GM23338 (cell line): ENCODE data around the gene GDA. TPM values are rescaled to one million over a fixed set of nuclear protein-coding genes. Genes with fewer than 3 reads are reported as not detected.

Experiments
- ATAC-seq: fragments of 200-7000 bp; cut with Tn5 transposase; 3 replicates; pipeline ENCODE4 v1.9.1; 2020
- DNase-seq: peaks from one replicate; pipeline ENCODE4 v3.0.0-alpha.2; 2015; ENCODE audit warnings: low spot score
- H2AFZ ChIP-seq: fragments of 200-600 bp; sonication (generic); 2 replicates; pipeline ENCODE4 v1.8.0; 2016; ENCODE audit warnings: antibody characterized with exemption, mild to moderate bottlenecking, moderate library complexity
- H3F3A ChIP-seq: fragments of 200-600 bp; sonication (generic); replicated peaks from 2 replicates; pipeline ENCODE4 v1.8.0; 2017; ENCODE audit warnings: antibody characterized with exemption, mixed run types, low read depth
- H3K27ac ChIP-seq: fragments of 200-600 bp; sonication (generic); 2 replicates; pipeline ENCODE4 v1.6.1; 2016; ENCODE audit warnings: low read depth
- H3K27me3 ChIP-seq: fragments of 200-600 bp; sonication (generic); 2 replicates; pipeline ENCODE4 v1.8.0; 2016; ENCODE audit warnings: mild to moderate bottlenecking, mixed run types, moderate library complexity; ENCODE audit not compliant: insufficient read depth
- H3K36me3 ChIP-seq: fragments of 200-600 bp; sonication (generic); 2 replicates; pipeline ENCODE4 v1.8.0; 2016; ENCODE audit warnings: mild to moderate bottlenecking; ENCODE audit not compliant: insufficient read depth
- H3K4me1 ChIP-seq: fragments of 200-600 bp; sonication (generic); 2 replicates; pipeline ENCODE4 v1.8.0; 2016; ENCODE audit warnings: mild to moderate bottlenecking, moderate library complexity; ENCODE audit not compliant: insufficient read depth
- H3K4me2 ChIP-seq: fragments of 200-600 bp; sonication (generic); 2 replicates; pipeline ENCODE4 v1.7.1; 2017; ENCODE audit warnings: mixed run types
- H3K4me3 ChIP-seq: fragments of 200-600 bp; sonication (generic); 2 replicates; pipeline ENCODE4 v1.6.1; 2016; ENCODE audit warnings: mixed run types
- H3K79me2 ChIP-seq: fragments of 200-600 bp; sonication (generic); replicated peaks from 2 replicates; pipeline ENCODE4 v1.8.0; 2017; ENCODE audit warnings: mild to moderate bottlenecking; ENCODE audit not compliant: insufficient read depth
- H3K9me2 ChIP-seq: fragments of 200-600 bp; sonication (generic); 2 replicates; pipeline ENCODE4 v1.8.0; 2017; ENCODE audit not compliant: insufficient read depth
- H4K20me1 ChIP-seq: fragments of 200-600 bp; sonication (generic); replicated peaks from 2 replicates; pipeline ENCODE4 v1.8.0; 2017; ENCODE audit warnings: mild to moderate bottlenecking; ENCODE audit not compliant: insufficient read depth
- H3K27ac Mint-ChIP-seq: 2 replicates; pipeline ENCODE4 v1.8.0; 2020; ENCODE audit warnings: inconsistent platforms, mild to moderate bottlenecking, moderate library complexity, mixed read lengths
- H3K27me3 Mint-ChIP-seq: 3 replicates; pipeline ENCODE4 v1.8.0; 2022; ENCODE audit warnings: low read depth, mild to moderate bottlenecking, moderate library complexity, mixed read lengths, inconsistent platforms; ENCODE audit not compliant: insufficient read depth, poor library complexity
- H3K36me3 Mint-ChIP-seq: 3 replicates; pipeline ENCODE4 v1.8.0; 2021; ENCODE audit warnings: low read depth, mild to moderate bottlenecking, inconsistent platforms, moderate library complexity, mixed read lengths
- H3K4me1 Mint-ChIP-seq: 3 replicates; pipeline ENCODE4 v1.8.0; 2020; ENCODE audit warnings: mild to moderate bottlenecking, inconsistent platforms, mixed read lengths
- H3K4me3 Mint-ChIP-seq: 3 replicates; pipeline ENCODE4 v1.8.0; 2021; ENCODE audit warnings: moderate library complexity, mild to moderate bottlenecking, inconsistent platforms, mixed read lengths
- H3K9me3 Mint-ChIP-seq: 3 replicates; pipeline ENCODE4 v1.8.0; 2020; ENCODE audit warnings: moderate library complexity, mild to moderate bottlenecking, inconsistent platforms, mixed read lengths
- CREB1 ChIP-seq: fragments of 250-450 bp; sonication (Bioruptor Pico); IDR thresholded peaks from 2 replicates; pipeline ENCODE4 v1.5.0; 2020; ENCODE audit warnings: low read depth, mild to moderate bottlenecking, moderate library complexity
- EZH2 ChIP-seq: fragments of 200-600 bp; sonication (generic); IDR thresholded peaks from one replicate; pipeline ENCODE4 v1.8.0; 2017; ENCODE audit warnings: antibody characterized with exemption, mild to moderate bottlenecking, low read depth; ENCODE audit not compliant: unreplicated experiment
- EZH2phosphoT487 ChIP-seq: fragments of 200-600 bp; sonication (generic); IDR thresholded peaks from one replicate; pipeline ENCODE4 v1.8.1; 2018; ENCODE audit warnings: antibody characterized with exemption; ENCODE audit not compliant: unreplicated experiment
- POLR2AphosphoS5 ChIP-seq: IDR thresholded peaks from 2 replicates; pipeline ENCODE4 v1.6.1; 2016; ENCODE audit warnings: antibody characterized with exemption, low read depth
- STAT1 ChIP-seq: IDR thresholded peaks from one replicate; pipeline ENCODE4 v1.6.1; 2016; ENCODE audit warnings: antibody characterized with exemption; ENCODE audit not compliant: unreplicated experiment
- ZNF114 ChIP-seq: fragments of 250-450 bp; sonication (Bioruptor Pico); IDR thresholded peaks from 2 replicates; pipeline ENCODE4 v1.5.0; 2020; ENCODE audit warnings: mild to moderate bottlenecking, moderate library complexity
- ZNF331 ChIP-seq: fragments of 250-450 bp; sonication (Bioruptor Pico); IDR thresholded peaks from 2 replicates; pipeline ENCODE4 v1.5.0; 2020; ENCODE audit warnings: low read depth, mild to moderate bottlenecking, moderate library complexity
- polyA plus RNA-seq: library from polyadenylated mRNA; unstranded; fragments of >200 nt; fragmentation: Nextera tagmentation; extraction: Ambion mirVana; gene quantifications from 2 replicates; pipeline ENCODE4 v1.2.1, GENCODE V29; 2016
- total RNA-seq: library from RNA; depleted of rRNA; stranded (reverse); fragments of >200 nt; shearing (Covaris generic); gene quantifications from 2 replicates; pipeline ENCODE4 v1.2.3, GENCODE V29; 2014
- TF ChIP-seq, protein P1 (sequence below): IDR thresholded peaks from 2 replicates; pipeline ENCODE4 v1.6.1; 2016; ENCODE audit warnings: antibody characterized with exemption
- TF ChIP-seq, protein P2 (sequence below): fragments of 250-450 bp; sonication (Bioruptor Pico); IDR thresholded peaks from 2 replicates; pipeline ENCODE4 v1.5.0; 2020; ENCODE audit warnings: mild to moderate bottlenecking, moderate library complexity

Gene GDA
- total and polyA plus RNA-seq, 2 experiments from 2014 or later, result 4.0 to 5.8 TPM

DNA sequence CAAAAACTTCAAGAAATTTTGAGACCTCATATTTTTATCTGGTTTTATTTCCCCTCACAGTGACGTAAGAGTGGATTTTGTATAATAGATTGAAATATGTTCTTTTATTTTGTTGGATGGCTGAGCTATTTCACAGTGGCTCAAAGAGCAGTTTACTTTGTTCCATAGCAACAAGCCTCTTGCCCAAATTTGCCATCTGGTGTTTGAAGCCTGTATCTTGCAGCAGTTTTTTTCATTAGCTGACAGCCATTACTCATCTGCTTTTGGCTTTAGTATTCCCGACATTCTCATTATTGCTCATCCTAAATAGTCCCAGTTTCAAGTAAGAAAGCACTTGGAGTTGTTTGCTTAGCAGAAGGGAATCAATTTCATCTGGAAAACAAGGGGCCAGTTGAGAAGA is 36.3 kb downstream of the GDA start:
- Histone ChIP-seq H2AFZ (no peak overlapping the region), H3K36me3 (peaks cover 4% of the 10 kb centered on the region; the same call in 1 of the 2 replicates), H3K4me2 (no peak overlapping the region), H3K4me3 (no peak overlapping the region), H4K20me1 (no peaks in the 10 kb centered on the region), H3F3A (no peaks in the 10 kb centered on the region), H3K79me2 (no peaks in the 10 kb centered on the region), H3K27ac (no peak overlapping the region), H3K27me3 (no peaks in the 10 kb centered on the region), H3K4me1 (no peaks in the 10 kb centered on the region), H3K9me2 (no peaks in the 10 kb centered on the region)
- no peaks in the 10 kb centered on the region for H3K27me3 Mint-ChIP-seq
- H3K27ac Mint-ChIP-seq, result no peak overlapping the region
- TF ChIP-seq, protein P1, sequence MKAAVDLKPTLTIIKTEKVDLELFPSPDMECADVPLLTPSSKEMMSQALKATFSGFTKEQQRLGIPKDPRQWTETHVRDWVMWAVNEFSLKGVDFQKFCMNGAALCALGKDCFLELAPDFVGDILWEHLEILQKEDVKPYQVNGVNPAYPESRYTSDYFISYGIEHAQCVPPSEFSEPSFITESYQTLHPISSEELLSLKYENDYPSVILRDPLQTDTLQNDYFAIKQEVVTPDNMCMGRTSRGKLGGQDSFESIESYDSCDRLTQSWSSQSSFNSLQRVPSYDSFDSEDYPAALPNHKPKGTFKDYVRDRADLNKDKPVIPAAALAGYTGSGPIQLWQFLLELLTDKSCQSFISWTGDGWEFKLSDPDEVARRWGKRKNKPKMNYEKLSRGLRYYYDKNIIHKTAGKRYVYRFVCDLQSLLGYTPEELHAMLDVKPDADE, result no peak
- TF ChIP-seq ZNF114 (CRISPR knock-in tag) (no peak), POLR2AphosphoS5 (no peak), EZH2phosphoT487 (no peak), EZH2 (no peak), CREB1 (CRISPR knock-in tag) (no peak), STAT1 (no peak), ZNF331 (no peak)
- TF ChIP-seq, protein P2, sequence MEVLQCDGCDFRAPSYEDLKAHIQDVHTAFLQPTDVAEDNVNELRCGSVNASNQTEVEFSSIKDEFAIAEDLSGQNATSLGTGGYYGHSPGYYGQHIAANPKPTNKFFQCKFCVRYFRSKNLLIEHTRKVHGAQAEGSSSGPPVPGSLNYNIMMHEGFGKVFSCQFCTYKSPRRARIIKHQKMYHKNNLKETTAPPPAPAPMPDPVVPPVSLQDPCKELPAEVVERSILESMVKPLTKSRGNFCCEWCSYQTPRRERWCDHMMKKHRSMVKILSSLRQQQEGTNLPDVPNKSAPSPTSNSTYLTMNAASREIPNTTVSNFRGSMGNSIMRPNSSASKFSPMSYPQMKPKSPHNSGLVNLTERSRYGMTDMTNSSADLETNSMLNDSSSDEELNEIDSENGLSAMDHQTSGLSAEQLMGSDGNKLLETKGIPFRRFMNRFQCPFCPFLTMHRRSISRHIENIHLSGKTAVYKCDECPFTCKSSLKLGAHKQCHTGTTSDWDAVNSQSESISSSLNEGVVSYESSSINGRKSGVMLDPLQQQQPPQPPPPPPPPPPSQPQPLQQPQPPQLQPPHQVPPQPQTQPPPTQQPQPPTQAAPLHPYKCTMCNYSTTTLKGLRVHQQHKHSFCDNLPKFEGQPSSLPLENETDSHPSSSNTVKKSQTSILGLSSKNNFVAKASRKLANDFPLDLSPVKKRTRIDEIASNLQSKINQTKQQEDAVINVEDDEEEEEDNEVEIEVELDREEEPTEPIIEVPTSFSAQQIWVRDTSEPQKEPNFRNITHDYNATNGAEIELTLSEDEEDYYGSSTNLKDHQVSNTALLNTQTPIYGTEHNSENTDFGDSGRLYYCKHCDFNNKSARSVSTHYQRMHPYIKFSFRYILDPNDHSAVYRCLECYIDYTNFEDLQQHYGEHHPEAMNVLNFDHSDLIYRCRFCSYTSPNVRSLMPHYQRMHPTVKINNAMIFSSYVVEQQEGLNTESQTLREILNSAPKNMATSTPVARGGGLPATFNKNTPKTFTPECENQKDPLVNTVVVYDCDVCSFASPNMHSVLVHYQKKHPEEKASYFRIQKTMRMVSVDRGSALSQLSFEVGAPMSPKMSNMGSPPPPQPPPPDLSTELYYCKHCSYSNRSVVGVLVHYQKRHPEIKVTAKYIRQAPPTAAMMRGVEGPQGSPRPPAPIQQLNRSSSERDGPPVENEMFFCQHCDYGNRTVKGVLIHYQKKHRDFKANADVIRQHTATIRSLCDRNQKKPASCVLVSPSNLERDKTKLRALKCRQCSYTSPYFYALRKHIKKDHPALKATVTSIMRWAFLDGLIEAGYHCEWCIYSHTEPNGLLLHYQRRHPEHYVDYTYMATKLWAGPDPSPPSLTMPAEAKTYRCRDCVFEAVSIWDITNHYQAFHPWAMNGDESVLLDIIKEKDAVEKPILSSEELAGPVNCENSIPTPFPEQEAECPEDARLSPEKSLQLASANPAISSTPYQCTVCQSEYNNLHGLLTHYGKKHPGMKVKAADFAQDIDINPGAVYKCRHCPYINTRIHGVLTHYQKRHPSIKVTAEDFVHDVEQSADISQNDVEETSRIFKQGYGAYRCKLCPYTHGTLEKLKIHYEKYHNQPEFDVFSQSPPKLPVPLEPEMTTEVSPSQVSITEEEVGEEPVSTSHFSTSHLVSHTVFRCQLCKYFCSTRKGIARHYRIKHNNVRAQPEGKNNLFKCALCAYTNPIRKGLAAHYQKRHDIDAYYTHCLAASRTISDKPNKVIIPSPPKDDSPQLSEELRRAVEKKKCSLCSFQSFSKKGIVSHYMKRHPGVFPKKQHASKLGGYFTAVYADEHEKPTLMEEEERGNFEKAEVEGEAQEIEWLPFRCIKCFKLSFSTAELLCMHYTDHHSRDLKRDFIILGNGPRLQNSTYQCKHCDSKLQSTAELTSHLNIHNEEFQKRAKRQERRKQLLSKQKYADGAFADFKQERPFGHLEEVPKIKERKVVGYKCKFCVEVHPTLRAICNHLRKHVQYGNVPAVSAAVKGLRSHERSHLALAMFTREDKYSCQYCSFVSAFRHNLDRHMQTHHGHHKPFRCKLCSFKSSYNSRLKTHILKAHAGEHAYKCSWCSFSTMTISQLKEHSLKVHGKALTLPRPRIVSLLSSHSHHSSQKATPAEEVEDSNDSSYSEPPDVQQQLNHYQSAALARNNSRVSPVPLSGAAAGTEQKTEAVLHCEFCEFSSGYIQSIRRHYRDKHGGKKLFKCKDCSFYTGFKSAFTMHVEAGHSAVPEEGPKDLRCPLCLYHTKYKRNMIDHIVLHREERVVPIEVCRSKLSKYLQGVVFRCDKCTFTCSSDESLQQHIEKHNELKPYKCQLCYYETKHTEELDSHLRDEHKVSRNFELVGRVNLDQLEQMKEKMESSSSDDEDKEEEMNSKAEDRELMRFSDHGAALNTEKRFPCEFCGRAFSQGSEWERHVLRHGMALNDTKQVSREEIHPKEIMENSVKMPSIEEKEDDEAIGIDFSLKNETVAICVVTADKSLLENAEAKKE (CRISPR knock-in tag), result no peak
- no peak for DNase-seq
- peaks cover 13% of the 10 kb centered on the region for H3K9me3 Mint-ChIP-seq
- no peaks in the 10 kb centered on the region; the same call in 2 of the 3 replicates for H3K4me1 Mint-ChIP-seq
- H3K36me3 Mint-ChIP-seq, result peaks cover 2% of the 10 kb centered on the region; the same call in 1 of the 3 replicates
- H3K4me3 Mint-ChIP-seq, result no peak overlapping the region
- no peak for ATAC-seq
